ENCODE results near the gene TAOK1. TPM values are rescaled to one million over a fixed set of nuclear protein-coding genes. Genes with fewer than 3 reads are reported as not detected.

TAOK1 gene
- polyA plus RNA-seq, 1 donor: 32.3 TPM

DNA sequence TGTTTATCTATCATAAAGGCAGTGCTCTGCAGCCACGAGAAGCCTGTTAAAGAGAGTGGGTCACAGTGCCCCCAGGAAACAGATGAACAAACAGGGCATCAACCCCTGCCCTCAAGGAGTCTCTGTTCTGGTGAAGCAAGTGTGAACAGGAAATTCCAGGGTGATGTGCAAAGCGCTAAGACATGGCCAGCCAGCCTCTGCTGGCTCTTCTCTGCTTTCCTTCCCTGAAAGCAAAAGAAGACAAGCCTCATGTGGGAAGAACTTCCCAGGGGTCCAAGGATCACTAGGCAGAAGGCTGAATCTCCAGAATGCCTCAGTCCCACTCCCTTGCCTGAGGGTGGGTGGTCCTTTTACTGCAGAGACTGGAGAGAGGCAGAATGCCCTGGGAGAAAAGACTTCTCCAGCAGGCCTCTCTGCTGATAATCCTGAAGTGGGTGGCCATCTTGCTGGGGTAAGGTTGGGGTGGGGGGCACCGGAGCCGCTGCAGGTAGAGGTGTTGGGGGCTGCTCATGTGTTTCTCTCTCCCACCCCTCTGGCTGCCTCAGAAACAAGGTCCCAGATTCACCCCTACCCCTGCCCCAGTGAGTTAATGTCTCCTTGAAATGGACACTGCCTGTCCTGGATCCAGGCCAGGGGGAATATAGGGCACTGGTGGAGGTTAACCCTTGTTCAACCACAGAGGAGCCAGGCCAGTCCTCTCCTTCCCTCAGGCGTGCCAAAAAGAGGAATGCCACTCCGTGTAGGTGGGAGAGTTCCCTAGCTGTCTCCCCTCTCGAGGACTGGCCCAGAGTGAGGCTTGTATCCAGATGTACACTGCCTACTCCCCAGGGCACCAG, 205.2 kb downstream of the TAOK1 start:
- no peak for DNase-seq (ENCODE audit: low read depth)

DNA sequence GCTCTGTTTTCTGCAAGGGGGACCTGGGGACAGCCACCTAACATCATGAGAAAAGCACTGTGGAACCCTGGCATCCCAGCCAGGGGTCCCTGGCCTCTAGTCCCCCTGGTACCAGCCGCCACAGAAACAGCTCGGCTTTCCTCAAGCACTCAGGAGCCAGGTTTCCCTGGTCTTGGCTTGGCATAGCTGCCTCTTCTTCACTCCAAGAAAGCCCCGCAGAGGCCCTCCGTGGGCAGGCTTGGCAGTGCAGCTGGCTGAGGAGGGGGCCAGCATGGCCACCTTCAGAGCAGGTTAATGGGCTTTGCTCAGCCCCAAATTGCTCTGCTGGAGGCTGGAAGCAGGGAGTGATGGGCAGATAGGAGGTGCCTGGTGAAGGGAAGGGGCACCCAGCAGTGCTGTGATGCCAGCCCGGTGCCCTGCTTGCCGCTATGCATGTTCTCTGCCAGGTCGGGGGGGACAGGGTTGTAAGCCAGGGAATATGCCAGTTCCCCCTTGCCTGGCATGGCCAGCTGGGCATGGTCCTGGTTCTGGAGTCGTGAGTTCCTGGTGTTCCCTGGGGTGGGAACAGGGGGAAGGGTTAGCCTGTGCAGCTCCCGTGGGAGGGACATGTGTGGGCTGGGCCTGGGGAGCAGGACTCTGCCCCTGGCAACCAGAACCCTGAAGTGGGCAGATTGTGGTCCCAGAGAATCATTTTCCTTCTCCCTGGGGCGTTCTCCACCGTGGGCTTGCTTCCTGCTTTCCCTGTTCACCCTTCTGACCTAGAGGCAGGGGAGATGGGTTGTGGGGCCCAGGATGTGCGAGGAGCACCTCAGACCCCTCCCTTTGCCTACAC, 206.0 kb downstream of the TAOK1 start:
- no peak for DNase-seq (ENCODE audit: low read depth)

GRCh38 chr17:29596811-29597210, 206.6 kb downstream of the TAOK1 start:
- DNase-seq (ENCODE audit: low read depth): no peak

GRCh38 chr17:29597361-29598172, 207.4 kb downstream of the TAOK1 start:
- no peak for DNase-seq (ENCODE audit: low read depth)

Other genes with a start within 250 kb of the TAOK1 start
- 292 TPM for gene MYO18A, start 210.0 kb upstream of the TAOK1 start, polyA plus RNA-seq (ENCODE audit: insufficient read length)
- gene CRYBA1, start 143.5 kb upstream of the TAOK1 start, polyA plus RNA-seq (ENCODE audit: insufficient read length): not detected
- 31.3 TPM for gene NUFIP2, start 96.2 kb upstream of the TAOK1 start, polyA plus RNA-seq (ENCODE audit: insufficient read length)
- gene ABHD15, start 176.7 kb downstream of the TAOK1 start, polyA plus RNA-seq (ENCODE audit: insufficient read length): 3.5 TPM
- 29.0 TPM for gene TP53I13, start 178.3 kb downstream of the TAOK1 start, polyA plus RNA-seq (ENCODE audit: insufficient read length)
- gene GIT1, start 199.3 kb downstream of the TAOK1 start, polyA plus RNA-seq (ENCODE audit: insufficient read length): 30.3 TPM
- gene ANKRD13B, start 202.8 kb downstream of the TAOK1 start, polyA plus RNA-seq (ENCODE audit: insufficient read length): 14.4 TPM
- gene CORO6, start 232.5 kb downstream of the TAOK1 start, polyA plus RNA-seq (ENCODE audit: insufficient read length): 96.8 TPM

Data from forelimb muscle (tissue), 1 donor.